HG03342 (cell line): ENCODE measurements around the gene PLCB4.

Experiments
- ATAC-seq: cut with Tn5 transposase; IDR thresholded peaks from one replicate; pipeline ENCODE4 v1.9.1; 2021; ENCODE audit warnings: mild to moderate bottlenecking, moderate library complexity; ENCODE audit not compliant: unreplicated experiment

The PLCB4 gene

GRCh38 chr20:9166153-9166780 lies 97.4 kb downstream of the PLCB4 start:
- ATAC-seq = no peak

- ATAC-seq = no peak
Measured at GRCh38 chr20:9169409-9169808, 100.5 kb downstream of the PLCB4 start.

- no peak for ATAC-seq
Measured at GRCh38 chr20:9172851-9173250, 104.0 kb downstream of the PLCB4 start.

DNA sequence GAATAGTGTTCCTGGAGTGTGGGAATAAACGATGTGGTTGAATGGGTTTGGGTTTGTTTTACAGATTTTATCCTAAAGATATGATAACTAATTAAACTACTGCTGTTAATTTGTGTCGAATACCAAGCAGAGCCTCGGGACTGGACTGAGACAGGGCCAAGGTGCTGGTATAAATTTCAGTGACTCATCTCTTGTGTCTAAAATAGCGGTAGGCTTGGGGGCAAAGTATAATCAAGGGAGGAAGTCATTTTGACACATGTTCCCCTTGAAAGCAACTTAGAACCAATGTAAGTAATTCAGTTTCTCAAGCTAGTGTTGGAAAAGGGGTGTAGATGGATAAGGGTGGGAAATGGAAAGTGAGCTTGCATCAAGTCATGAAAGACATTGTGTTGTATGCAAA lies 108.4 kb downstream of the PLCB4 start:
- ATAC-seq = no peak

GRCh38 chr20:9179193-9179802 lies 110.4 kb downstream of the PLCB4 start:
- no peak for ATAC-seq

DNA sequence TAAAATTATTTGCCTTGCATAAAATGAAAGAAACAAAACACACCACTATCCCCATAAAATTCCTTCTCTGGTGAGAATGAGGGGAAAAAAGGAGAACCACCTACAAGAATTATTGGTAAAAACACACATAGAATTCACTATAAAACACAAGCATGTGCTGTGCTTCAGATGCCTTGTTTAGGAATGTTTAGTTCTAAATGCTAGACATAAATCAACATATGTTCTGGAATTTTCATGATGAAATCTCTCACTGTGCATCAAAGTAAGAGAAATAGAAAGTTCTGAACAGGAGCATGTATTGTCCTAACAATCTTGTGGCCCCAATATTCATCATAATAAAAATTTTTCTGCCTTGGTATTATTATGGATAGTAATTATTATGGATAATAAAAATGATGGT lies 111.0 kb downstream of the PLCB4 start:
- no peak for ATAC-seq

GRCh38 chr20:9180481-9181257 lies 111.8 kb downstream of the PLCB4 start:
- ATAC-seq = no peak

- ATAC-seq = no peak
Measured at GRCh38 chr20:9185511-9185910, 116.6 kb downstream of the PLCB4 start.

GRCh38 chr20:9186396-9186795 lies 117.5 kb downstream of the PLCB4 start:
- ATAC-seq = no peak

DNA sequence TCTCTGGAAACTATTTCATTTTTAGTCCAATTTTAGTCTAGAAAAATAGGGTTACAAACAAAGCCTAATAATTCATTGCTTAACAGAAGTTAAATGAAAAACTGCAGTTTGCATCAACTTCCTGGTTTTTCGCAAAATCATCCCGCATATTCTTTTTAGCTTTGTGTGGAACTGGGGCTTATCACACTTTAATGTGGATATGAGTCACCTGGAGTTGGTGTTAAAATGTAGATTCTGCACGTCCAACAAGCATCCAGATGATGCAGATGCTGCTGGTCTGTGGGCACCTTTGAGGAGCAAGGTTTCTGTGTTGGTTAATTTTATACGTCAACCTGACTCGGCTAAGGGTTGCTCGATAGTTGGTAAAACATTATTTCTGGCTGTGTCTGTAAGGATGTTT lies 126.1 kb downstream of the PLCB4 start:
- ATAC-seq = no peak

GRCh38 chr20:9196110-9196509 lies 127.2 kb downstream of the PLCB4 start:
- no peak for ATAC-seq

DNA sequence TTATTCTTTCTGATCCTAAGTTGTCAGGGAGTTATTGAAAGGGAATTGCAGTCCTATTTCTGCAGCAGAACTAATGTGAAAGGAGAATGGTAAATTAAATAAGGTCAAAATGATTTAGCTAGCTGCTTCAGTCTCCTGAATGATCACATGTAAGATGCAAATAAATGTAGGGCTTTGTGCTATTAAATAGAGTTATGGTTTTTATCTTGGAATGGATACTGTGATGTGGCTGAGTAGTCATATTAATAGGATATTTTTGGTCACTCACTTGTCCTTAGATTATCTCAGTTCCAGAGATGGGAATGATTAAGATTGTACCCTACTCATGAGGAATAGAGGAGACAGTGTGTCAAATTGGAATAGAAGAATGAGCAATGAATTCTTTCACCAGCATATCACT lies 129.6 kb downstream of the PLCB4 start:
- no peak for ATAC-seq

- ATAC-seq = no peak
Measured at GRCh38 chr20:9200196-9200595, 131.3 kb downstream of the PLCB4 start.

DNA sequence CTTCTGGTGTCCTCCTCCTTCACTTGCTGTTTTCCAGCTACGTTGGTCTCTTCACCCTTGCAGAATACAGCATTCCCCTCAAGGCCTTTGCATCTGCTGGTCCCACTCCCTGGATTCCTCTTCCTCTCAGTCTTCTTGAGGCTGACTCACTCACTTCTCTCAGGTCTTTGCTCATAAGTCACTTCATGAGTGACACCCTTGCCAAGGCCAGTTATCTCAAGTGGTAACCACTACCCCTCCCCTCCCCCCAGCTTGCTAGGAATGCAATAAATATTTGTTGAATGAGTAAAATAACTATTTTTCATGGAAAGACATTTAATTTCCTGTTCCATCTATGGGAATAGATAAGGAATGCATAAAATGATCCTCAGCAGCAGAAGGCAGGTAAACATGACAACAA lies 131.7 kb downstream of the PLCB4 start:
- no peak for ATAC-seq

DNA sequence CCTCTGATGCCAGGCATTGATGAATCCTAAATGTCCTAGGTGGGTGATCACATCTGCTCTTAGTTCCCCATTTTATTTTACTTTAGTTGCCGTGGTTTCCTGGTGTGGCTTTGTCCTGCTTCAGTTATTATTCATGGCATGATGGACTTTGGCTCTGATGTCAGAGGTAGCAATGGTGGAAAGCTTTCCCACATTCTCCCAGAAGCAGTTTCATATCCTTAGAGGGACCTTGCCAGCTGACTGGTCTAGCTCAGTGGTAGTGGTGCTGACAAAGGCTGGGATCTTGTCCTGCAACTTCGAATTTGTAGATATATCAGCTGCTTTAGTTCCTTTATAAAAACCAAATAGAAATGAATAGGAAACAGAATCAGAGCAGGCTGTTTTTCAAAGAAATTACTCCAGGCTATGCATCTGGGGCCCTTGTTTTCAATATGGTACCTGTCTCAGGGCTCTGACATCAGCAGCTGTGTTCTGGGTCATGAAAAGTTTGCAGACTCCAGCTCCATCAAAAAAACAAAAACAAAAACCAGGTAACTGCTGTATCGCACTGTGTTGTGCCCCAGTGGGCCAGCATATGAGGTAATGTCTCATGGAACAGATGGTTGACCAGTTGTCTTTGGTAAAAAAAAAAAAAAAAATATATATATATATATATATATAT lies 133.7 kb downstream of the PLCB4 start:
- no peak for ATAC-seq

GRCh38 chr20:9203081-9203447 lies 134.2 kb downstream of the PLCB4 start:
- ATAC-seq = no peak

DNA sequence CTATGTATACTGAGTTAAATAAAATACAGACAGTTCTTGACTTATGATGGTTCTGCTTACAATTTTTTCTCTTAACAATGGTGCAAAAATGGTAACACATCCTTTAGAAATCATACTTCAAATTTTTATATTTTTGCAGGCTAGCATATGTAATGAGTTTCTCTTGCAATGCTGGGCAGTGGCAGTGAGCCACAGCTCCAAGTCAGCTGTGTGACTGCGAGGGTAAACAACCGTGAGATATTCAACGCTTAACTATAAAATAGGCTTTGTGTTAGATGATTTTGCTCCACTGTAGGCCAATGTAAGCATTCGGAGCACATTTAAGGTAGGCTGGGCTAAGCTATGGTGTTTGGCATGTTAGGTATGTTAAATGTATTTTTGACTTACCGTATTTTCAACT lies 136.1 kb downstream of the PLCB4 start:
- no peak for ATAC-seq

- no peak for ATAC-seq
Measured at GRCh38 chr20:9206486-9206885, 137.6 kb downstream of the PLCB4 start.

- ATAC-seq = no peak
Measured at GRCh38 chr20:9207253-9207652, 138.4 kb downstream of the PLCB4 start.

GRCh38 chr20:9210356-9210755 lies 141.5 kb downstream of the PLCB4 start:
- no peak for ATAC-seq

- no peak for ATAC-seq
Measured at GRCh38 chr20:9211016-9211760, 142.3 kb downstream of the PLCB4 start.
